ENCODE measurements around the gene DNMT1. TPM values are rescaled to one million over a fixed set of nuclear protein-coding genes. Genes with fewer than 3 reads are reported as not detected.

Gene DNMT1
- polyA plus RNA-seq, 3 donors: 17.6 to 72.5 (median 19.0) TPM

DNA sequence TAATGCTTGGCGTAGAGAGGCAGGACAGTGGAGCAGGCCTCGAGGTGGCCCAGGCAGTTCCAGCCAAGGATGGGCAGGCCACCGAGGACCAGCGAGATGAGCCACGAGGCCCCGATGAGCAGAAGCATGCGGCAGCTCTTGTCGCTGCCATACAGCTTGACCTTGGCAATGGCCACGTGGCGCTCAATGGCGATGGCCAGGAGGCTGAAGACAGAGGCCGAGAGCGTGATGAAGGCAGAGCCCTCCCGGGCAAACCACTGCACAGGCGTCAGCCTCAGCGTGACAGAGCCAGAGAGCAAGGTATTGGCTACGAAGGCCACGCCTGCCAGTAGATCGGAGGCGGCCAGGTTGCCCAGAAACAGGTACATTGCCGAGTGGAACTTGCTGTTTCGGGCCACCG lies 29.6 kb upstream of the DNMT1 start:
- WGBS (ENCODE audit: insufficient coverage): 98% methylated on average over 23 of the region's 23 CpGs
- Mint-ChIP-seq H3K27me3 (ENCODE audit: low read depth in 3 of 3) (peaks cover 5 to 13% (median 11%) of the 10 kb centered on the region in 3 donors), H3K4me3 (no peak overlapping the region), H3K4me1 (peaks cover 26% of the 10 kb centered on the region), H3K9me3 (peaks cover 0 to 2% (median 0%) of the 10 kb centered on the region in 7 donors), H3K36me3 (peaks cover 0 to 7% of the 10 kb centered on the region in 2 donors), H3K27ac (no peak overlapping the region)
- no peak overlapping the region for H3K4me3 ChIP-seq (replicated peaks in 1 of 3; ENCODE audit: low read depth in 2 of 3, low read length in 3 of 3)
- H4K20me1 ChIP-seq (ENCODE audit: insufficient read depth, low read length): no peaks in the 10 kb centered on the region
- H3K36me3 ChIP-seq (replicated peaks in 1 of 2; ENCODE audit: control insufficient read depth in 1 of 2, insufficient read depth in 2 of 2, low read length in 2 of 2): no peaks in the 10 kb centered on the region
- TF ChIP-seq, protein P1, sequence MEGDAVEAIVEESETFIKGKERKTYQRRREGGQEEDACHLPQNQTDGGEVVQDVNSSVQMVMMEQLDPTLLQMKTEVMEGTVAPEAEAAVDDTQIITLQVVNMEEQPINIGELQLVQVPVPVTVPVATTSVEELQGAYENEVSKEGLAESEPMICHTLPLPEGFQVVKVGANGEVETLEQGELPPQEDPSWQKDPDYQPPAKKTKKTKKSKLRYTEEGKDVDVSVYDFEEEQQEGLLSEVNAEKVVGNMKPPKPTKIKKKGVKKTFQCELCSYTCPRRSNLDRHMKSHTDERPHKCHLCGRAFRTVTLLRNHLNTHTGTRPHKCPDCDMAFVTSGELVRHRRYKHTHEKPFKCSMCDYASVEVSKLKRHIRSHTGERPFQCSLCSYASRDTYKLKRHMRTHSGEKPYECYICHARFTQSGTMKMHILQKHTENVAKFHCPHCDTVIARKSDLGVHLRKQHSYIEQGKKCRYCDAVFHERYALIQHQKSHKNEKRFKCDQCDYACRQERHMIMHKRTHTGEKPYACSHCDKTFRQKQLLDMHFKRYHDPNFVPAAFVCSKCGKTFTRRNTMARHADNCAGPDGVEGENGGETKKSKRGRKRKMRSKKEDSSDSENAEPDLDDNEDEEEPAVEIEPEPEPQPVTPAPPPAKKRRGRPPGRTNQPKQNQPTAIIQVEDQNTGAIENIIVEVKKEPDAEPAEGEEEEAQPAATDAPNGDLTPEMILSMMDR (IDR thresholded peaks at IDR 0.05): no peak
- DNase-seq: no peak
- H3K9me3 ChIP-seq (replicated peaks in 1 of 2; ENCODE audit: control insufficient read depth in 1 of 2, insufficient read depth in 1 of 2, low read length in 2 of 2): peaks cover 0 to 6% of the 10 kb centered on the region in 2 donors
- H3K79me2 ChIP-seq (ENCODE audit: insufficient read depth, low read length): no peaks in the 10 kb centered on the region
- H3K27me3 ChIP-seq (ENCODE audit: control insufficient read depth in 2 of 2, insufficient read depth in 2 of 2, low read length in 2 of 2): no peaks in the 10 kb centered on the region
- H2AFZ ChIP-seq (ENCODE audit: insufficient read depth, low read depth, low read length, poor library complexity, severe bottlenecking): no peak overlapping the region
- peaks cover 16 to 34% of the 10 kb centered on the region in 2 donors for H3K4me1 ChIP-seq (ENCODE audit: control insufficient read depth in 1 of 2, insufficient read depth in 2 of 2, low read length in 2 of 2)
- H3K4me2 ChIP-seq (replicated peaks; ENCODE audit: extremely low read depth, low read length, poor library complexity, severe bottlenecking): no peak overlapping the region
- intact Hi-C loops (cut with micrococcal nuclease): no loop called here
- no peak overlapping the region for H3K9ac ChIP-seq (ENCODE audit: insufficient read depth, low read length, poor library complexity, severe bottlenecking)
- no peak overlapping the region for H3K27ac ChIP-seq (ENCODE audit: low read depth in 1 of 2, low read length in 2 of 2)

DNA sequence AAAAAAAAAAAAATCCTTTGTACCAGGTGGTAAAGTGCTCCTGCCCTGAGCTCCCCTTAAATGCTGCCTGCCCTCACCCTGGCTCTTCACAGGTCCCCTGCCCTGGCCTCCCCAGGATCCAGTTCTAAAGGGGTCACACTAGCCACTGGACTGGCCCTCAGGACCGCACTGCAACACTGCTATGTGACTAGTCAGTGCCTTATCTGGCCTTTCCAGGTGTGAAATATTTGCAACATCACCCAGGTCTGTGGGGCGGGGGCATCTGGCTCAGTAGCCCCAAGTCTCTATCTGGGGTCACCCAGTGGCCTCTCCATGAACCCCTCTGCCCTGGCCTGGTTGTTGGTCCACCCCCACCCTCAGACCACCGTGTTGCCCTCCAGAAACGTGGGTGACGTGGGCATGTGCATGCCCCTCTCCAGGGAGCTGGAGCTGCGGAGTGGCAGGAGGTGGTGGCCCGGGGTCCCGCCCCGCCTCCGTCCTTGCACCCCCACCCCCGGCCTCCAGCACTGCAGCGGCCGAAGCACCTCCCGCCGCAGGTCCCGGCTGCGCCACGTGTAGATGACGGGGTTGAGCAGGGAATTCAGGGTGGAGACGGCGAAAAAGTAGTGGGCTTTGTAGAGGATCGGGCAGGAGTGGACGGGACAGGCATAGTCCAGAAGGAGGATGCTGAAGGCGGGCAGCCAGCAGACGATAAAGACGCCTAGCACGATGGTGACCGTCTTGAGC lies 28.9 kb upstream of the DNMT1 start:
- peaks cover 0 to 6% of the 10 kb centered on the region in 2 donors for H3K9me3 ChIP-seq (replicated peaks in 1 of 2; ENCODE audit: control insufficient read depth in 1 of 2, insufficient read depth in 1 of 2, low read length in 2 of 2)
- Mint-ChIP-seq H3K27ac (no peak overlapping the region), H3K36me3 (peaks cover 0 to 7% of the 10 kb centered on the region in 2 donors), H3K9me3 (peaks cover 0 to 2% (median 0%) of the 10 kb centered on the region in 7 donors), H3K4me3 (no peak overlapping the region), H3K27me3 (ENCODE audit: low read depth in 3 of 3) (peaks cover 3 to 13% (median 9%) of the 10 kb centered on the region in 3 donors), H3K4me1 (peaks cover 22% of the 10 kb centered on the region)
- H3K36me3 ChIP-seq (replicated peaks in 1 of 2; ENCODE audit: control insufficient read depth in 1 of 2, insufficient read depth in 2 of 2, low read length in 2 of 2): no peaks in the 10 kb centered on the region
- no peaks in the 10 kb centered on the region for H3K79me2 ChIP-seq (ENCODE audit: insufficient read depth, low read length)
- no peaks in the 10 kb centered on the region for H4K20me1 ChIP-seq (ENCODE audit: insufficient read depth, low read length)
- 94% methylated on average over 20 of the region's 28 CpGs for WGBS (ENCODE audit: insufficient coverage)
- no peak overlapping the region for H2AFZ ChIP-seq (ENCODE audit: insufficient read depth, low read depth, low read length, poor library complexity, severe bottlenecking)
- TF ChIP-seq, protein P1 (IDR thresholded peaks at IDR 0.05): no peak
- H3K4me2 ChIP-seq (replicated peaks; ENCODE audit: extremely low read depth, low read length, poor library complexity, severe bottlenecking): no peak overlapping the region
- intact Hi-C loops (cut with micrococcal nuclease): no loop called here
- no peak overlapping the region for H3K4me3 ChIP-seq (replicated peaks in 1 of 3; ENCODE audit: low read depth in 2 of 3, low read length in 3 of 3)
- DNase-seq: no peak
- H3K4me1 ChIP-seq (ENCODE audit: control insufficient read depth in 1 of 2, insufficient read depth in 2 of 2, low read length in 2 of 2): peaks cover 15 to 30% of the 10 kb centered on the region in 2 donors
- H3K27me3 ChIP-seq (ENCODE audit: control insufficient read depth in 2 of 2, insufficient read depth in 2 of 2, low read length in 2 of 2): no peaks in the 10 kb centered on the region
- no peak overlapping the region for H3K27ac ChIP-seq (ENCODE audit: low read depth in 1 of 2, low read length in 2 of 2)
- no peak overlapping the region for H3K9ac ChIP-seq (ENCODE audit: insufficient read depth, low read length, poor library complexity, severe bottlenecking)

Data from CD14-positive monocyte (primary cell).